ENCODE measurements around the gene TRA2A. TPM values are rescaled to one million over a fixed set of nuclear protein-coding genes. Genes with fewer than 3 reads are reported as not detected.
A peak's percentile ranks its signal among the peaks of the same experiment; 100 is the strongest.

The TRA2A gene
- 17.2 and 30.4 TPM in 2 replicates for total RNA-seq
- polyA plus RNA-seq, result 57.9 and 85.7 TPM in 2 replicates
- 50.9 and 57.5 TPM in 2 replicates for polyA plus RNA-seq (2012)
- 20.7 and 40.0 TPM in 2 replicates for polyA minus RNA-seq (ENCODE audit: low replicate concordance)

DNA sequence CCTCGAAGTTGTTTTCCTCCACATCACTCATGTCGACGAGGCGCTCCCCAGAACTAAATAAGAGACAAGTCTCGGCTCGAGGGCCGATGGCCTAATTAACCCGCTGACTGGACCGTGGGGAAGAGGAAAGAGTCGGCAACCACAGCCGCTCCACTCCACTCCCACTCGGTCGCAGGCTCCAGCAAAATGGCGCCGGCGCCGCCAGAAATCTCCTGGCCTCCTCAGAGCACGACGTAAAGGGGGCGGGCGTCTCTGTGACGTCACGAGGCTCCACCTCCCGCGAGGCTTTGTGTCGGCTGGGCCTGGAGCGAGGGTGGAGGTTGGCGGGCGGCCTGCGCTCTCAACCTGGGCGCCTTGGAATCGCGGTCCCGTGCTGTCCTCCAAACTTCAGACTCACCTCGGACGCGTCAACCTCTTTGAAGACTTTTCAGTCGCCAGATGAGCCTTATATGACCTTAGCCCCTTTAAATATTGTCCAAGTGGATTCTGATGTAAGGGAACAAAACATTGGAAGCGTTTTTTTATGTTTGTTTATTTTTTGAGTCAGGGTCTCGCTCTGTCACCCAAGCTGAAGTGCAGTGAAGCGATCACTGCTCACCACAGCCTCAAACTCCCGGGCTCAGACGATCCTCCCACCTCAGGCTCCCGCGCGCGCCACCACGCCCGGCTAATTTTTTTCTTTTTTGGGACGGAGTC lies at the start of gene TRA2A:
TRA2A (minus strand) TSS at position 188 of the 696 bp plus-strand sequence; CDS start at position 31, 157 bp downstream.
- no peaks in the 10 kb centered on the region for H3K27me3 ChIP-seq (ENCODE audit: control insufficient read depth, insufficient read depth, low read length)
- peaks cover 47% of the 10 kb centered on the region for H3K79me2 ChIP-seq (ENCODE audit: control insufficient read depth, insufficient read depth, low read length)
- H3K4me3 ChIP-seq (replicated peaks in 1 of 4; ENCODE audit: control extremely low read depth in 1 of 4, insufficient read depth in 1 of 4, low read depth in 3 of 4, low read length in 4 of 4), result peak within 1 kb of the TSS; percentile 86 to 97 (median 92)
- H4K20me1 ChIP-seq (ENCODE audit: control insufficient read depth, extremely low read depth, insufficient read depth, low read length), result peaks cover 4% of the 10 kb centered on the region
- no peaks in the 10 kb centered on the region for H3K4me1 ChIP-seq (ENCODE audit: control insufficient read depth, extremely low read depth, insufficient read depth, low read length)
- TF ChIP-seq EZH2 (IDR thresholded peaks at IDR 0.05; ENCODE audit: low read length, missing control alignments), result no peak
- peak within 1 kb of the TSS; percentile 99 for H3K9ac ChIP-seq (ENCODE audit: insufficient read depth, low read length)
- no peaks in the 10 kb centered on the region for H3K36me3 ChIP-seq (ENCODE audit: control insufficient read depth, insufficient read depth, low read length)
- peak within 1 kb of the TSS; percentile 92 for H2AFZ ChIP-seq (ENCODE audit: low read length)
- no peaks in the 10 kb centered on the region for H3K9me3 ChIP-seq (ENCODE audit: control insufficient read depth, insufficient read depth, low read depth, low read length)
- peak within 1 kb of the TSS; percentile 100 for H3K27ac ChIP-seq (ENCODE audit: insufficient read depth, low read length)
- peak; percentile 89 to 96 for DNase-seq (ENCODE audit: low read depth in 2 of 2)
- peak within 1 kb of the TSS; percentile 85 for H3K4me2 ChIP-seq (ENCODE audit: extremely low read depth, insufficient read depth, low read length)

DNA sequence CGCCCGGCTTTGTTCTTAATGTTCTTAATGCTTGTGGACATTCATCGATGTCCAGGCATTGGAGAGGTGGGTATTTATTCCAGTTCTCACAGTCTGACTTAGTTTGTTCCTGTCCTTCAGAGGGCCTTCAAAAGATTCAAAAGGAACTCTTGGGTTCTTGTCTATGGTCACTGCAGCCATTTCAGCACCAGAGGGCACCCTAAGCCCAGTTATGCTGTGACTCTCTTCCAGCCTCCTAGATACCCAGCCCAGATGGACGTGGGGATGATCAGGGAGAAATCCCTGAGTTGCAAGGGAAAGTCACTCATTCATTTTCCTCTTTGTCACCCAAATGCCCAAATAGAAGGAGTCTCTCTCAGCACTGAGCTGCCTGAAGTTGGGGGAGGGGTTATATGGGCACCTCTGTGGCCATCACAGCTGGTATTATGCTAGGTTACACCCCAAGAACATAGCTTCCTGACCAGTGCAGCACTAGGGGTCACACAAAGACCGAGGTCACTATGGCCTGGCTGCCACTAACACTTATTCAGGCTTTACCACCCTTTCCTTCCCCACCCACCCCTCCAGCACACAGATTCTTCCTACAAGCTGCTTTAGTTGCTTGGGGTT lies 38.9 kb upstream of the TRA2A start:
- Histone ChIP-seq H2AFZ (ENCODE audit: low read length) (peak overlapping the region; percentile 89), H3K4me1 (ENCODE audit: control insufficient read depth, extremely low read depth, insufficient read depth, low read length) (peaks cover 3% of the 10 kb centered on the region), H3K36me3 (ENCODE audit: control insufficient read depth, insufficient read depth, low read length) (no peaks in the 10 kb centered on the region), H3K27ac (ENCODE audit: insufficient read depth, low read length) (no peak overlapping the region), H3K79me2 (ENCODE audit: control insufficient read depth, insufficient read depth, low read length) (no peaks in the 10 kb centered on the region), H3K9ac (ENCODE audit: insufficient read depth, low read length) (no peak overlapping the region), H3K27me3 (ENCODE audit: control insufficient read depth, insufficient read depth, low read length) (no peaks in the 10 kb centered on the region), H3K4me2 (ENCODE audit: extremely low read depth, insufficient read depth, low read length) (no peak overlapping the region), H4K20me1 (ENCODE audit: control insufficient read depth, extremely low read depth, insufficient read depth, low read length) (no peaks in the 10 kb centered on the region), H3K9me3 (ENCODE audit: control insufficient read depth, insufficient read depth, low read depth, low read length) (no peaks in the 10 kb centered on the region), H3K4me3 (replicated peaks in 1 of 4; ENCODE audit: control extremely low read depth in 1 of 4, insufficient read depth in 1 of 4, low read depth in 3 of 4, low read length in 4 of 4) (no peak overlapping the region)
- DNase-seq (ENCODE audit: low read depth in 2 of 2), result peak; percentile 61 to 82
- no peak for TF ChIP-seq EZH2 (IDR thresholded peaks at IDR 0.05; ENCODE audit: low read length, missing control alignments)
- TF ChIP-seq, protein P1, sequence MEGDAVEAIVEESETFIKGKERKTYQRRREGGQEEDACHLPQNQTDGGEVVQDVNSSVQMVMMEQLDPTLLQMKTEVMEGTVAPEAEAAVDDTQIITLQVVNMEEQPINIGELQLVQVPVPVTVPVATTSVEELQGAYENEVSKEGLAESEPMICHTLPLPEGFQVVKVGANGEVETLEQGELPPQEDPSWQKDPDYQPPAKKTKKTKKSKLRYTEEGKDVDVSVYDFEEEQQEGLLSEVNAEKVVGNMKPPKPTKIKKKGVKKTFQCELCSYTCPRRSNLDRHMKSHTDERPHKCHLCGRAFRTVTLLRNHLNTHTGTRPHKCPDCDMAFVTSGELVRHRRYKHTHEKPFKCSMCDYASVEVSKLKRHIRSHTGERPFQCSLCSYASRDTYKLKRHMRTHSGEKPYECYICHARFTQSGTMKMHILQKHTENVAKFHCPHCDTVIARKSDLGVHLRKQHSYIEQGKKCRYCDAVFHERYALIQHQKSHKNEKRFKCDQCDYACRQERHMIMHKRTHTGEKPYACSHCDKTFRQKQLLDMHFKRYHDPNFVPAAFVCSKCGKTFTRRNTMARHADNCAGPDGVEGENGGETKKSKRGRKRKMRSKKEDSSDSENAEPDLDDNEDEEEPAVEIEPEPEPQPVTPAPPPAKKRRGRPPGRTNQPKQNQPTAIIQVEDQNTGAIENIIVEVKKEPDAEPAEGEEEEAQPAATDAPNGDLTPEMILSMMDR (conservative IDR thresholded peaks at IDR 0.05 in 1 of 2, IDR thresholded peaks at IDR 0.05 in 1 of 2; ENCODE audit: low read depth in 1 of 2, low read length in 2 of 2), result peak; percentile 93 to 94

DNA sequence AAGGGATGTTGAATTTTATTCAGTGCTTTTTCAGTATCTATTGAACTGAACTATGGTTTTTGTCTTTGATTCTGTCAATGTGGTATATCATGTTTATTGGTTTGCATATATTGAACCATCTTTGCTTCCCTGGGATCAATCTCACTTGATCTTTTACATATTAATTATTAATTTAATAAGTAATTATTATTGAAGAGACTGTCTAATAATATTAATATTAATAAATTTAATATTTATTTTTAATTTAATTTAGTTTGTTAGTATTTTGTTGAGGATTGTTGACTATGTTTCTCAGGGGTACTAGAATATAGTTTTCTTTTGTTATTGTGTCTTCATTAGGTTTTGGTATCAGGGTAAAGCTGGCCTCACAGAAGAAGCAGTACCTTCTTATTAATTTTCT lies 26.5 kb upstream of the TRA2A start:
- no peak overlapping the region for H3K9ac ChIP-seq (ENCODE audit: insufficient read depth, low read length)
- no peak for DNase-seq (ENCODE audit: low read depth in 2 of 2)
- H3K4me3 ChIP-seq (replicated peaks in 1 of 4; ENCODE audit: control extremely low read depth in 1 of 4, insufficient read depth in 1 of 4, low read depth in 3 of 4, low read length in 4 of 4), result no peak overlapping the region
- no peaks in the 10 kb centered on the region for H3K4me1 ChIP-seq (ENCODE audit: control insufficient read depth, extremely low read depth, insufficient read depth, low read length)
- no peak overlapping the region for H2AFZ ChIP-seq (ENCODE audit: low read length)
- TF ChIP-seq, protein P1 (conservative IDR thresholded peaks at IDR 0.05 in 1 of 2, IDR thresholded peaks at IDR 0.05 in 1 of 2; ENCODE audit: low read depth in 1 of 2, low read length in 2 of 2), result no peak
- TF ChIP-seq EZH2 (IDR thresholded peaks at IDR 0.05; ENCODE audit: low read length, missing control alignments), result no peak
- no peaks in the 10 kb centered on the region for H3K36me3 ChIP-seq (ENCODE audit: control insufficient read depth, insufficient read depth, low read length)
- no peaks in the 10 kb centered on the region for H3K9me3 ChIP-seq (ENCODE audit: control insufficient read depth, insufficient read depth, low read depth, low read length)
- H3K79me2 ChIP-seq (ENCODE audit: control insufficient read depth, insufficient read depth, low read length), result no peaks in the 10 kb centered on the region
- no peak overlapping the region for H3K27ac ChIP-seq (ENCODE audit: insufficient read depth, low read length)
- no peaks in the 10 kb centered on the region for H4K20me1 ChIP-seq (ENCODE audit: control insufficient read depth, extremely low read depth, insufficient read depth, low read length)
- H3K27me3 ChIP-seq (ENCODE audit: control insufficient read depth, insufficient read depth, low read length), result no peaks in the 10 kb centered on the region
- H3K4me2 ChIP-seq (ENCODE audit: extremely low read depth, insufficient read depth, low read length), result no peak overlapping the region
